Stimulated activated naive CD8-positive, alpha-beta T cell treated with anti-CD3 and anti-CD28 coated beads, Interleukin-15, Interleukin-2, amounts not matched to agents 100 U/mL and 50 U/mL, for 24 hours (primary cell): ENCODE results near the gene MX1.
A peak's percentile ranks its signal among the peaks of the same experiment; 100 is the strongest.
"Not testable (repeated sequence)": the region's sequence is repeated elsewhere in the genome, so short reads cannot be mapped to it uniquely, and the experiment has no call there.

Experiments used
- ATAC-seq: fragments of 150-1000 bp; cut with Tn5 transposase; one replicate; pipeline ENCODE4 v1.10.0; 2021
- DNase-seq: peaks from one replicate; pipeline ENCODE4 v3.0.0; 2021

MX1 gene

DNA sequence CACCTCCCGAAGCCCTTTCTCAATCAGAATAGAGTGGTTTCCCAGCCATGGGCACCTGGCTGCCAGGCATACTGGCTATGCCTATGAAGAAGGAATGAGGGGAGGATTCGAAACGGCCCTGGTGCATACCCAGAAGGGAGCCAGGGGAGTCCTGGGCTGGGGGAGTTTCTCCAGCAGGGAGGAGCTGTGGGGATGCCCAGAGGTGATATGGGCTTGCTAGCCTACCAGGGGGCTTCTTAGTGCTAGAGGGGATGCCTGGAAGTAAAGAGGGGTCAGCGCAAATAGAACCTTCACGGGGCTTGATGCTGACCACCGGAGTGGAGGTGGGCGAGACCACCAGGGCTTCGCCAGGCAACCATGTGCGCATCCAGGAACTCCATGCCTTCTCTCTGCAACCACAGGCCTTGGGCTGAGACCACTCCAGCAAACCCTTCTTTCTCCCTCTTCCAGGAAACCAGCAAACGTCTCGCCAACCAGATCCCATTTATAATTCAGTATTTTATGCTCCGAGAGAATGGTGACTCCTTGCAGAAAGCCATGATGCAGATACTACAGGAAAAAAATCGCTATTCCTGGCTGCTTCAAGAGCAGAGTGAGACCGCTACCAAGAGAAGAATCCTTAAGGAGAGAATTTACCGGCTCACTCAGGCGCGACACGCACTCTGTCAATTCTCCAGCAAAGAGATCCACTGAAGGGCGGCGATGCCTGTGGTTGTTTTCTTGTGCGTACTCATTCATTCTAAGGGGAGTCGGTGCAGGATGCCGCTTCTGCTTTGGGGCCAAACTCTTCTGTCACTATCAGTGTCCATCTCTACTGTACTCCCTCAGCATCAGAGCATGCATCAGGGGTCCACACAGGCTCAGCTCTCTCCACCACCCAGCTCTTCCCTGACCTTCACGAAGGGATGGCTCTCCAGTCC, 18.2 kb upstream of the MX1 start:
- no peak for ATAC-seq
- DNase-seq, result no peak

DNA sequence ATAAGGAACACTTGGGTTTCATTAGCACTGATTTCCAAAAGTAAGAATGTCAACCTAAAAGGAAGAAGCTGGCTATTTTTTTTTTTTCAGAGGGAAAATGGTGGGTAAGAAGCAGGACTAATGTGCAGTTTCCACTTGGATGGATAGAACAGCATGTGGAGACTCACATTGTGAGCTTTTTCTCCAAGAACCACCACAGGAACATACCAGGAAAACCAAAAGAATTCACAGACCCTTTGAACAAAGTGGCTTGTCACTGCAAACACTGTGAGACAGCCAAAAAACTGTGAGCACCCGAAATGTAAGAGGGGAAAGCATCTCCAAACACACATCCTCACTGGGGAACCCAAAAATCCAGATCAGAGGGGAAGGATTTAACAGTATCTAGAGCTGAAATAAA, 15.7 kb upstream of the MX1 start:
- ATAC-seq, result no peak
- DNase-seq, result no peak

DNA sequence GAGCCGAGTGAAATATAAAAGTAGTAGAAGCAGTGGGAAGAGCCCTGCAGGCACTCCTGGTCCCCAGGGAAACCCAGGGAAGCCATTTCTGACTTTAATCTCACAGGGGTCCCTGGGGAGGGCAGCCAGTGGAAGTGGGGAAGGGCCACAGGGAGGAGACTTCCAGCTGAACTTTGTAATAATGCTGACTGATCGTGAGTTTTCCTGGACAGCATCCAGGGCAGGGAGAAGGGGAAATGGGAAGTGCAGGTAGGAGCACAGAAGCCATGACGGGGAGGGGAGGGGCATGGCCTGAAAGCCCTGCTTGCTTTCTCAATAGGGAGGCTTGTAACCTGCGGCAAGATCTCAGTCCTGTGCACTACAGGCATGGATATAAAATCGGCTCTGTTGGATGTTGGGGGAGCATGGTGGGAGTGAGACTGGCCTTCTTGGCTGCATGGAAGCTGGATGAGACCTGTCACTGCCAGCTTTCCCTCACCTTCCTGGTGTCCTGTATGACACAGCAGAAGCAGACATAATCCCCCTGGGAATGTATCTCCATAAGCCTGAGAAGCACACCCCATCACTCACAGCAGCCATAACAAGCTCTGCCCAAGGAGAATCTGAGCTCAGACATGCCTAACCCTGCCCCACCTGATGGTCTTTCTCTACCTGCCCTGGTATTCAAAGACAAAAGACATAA, 15.1 kb upstream of the MX1 start:
- ATAC-seq, result no peak
- DNase-seq, result no peak

DNA sequence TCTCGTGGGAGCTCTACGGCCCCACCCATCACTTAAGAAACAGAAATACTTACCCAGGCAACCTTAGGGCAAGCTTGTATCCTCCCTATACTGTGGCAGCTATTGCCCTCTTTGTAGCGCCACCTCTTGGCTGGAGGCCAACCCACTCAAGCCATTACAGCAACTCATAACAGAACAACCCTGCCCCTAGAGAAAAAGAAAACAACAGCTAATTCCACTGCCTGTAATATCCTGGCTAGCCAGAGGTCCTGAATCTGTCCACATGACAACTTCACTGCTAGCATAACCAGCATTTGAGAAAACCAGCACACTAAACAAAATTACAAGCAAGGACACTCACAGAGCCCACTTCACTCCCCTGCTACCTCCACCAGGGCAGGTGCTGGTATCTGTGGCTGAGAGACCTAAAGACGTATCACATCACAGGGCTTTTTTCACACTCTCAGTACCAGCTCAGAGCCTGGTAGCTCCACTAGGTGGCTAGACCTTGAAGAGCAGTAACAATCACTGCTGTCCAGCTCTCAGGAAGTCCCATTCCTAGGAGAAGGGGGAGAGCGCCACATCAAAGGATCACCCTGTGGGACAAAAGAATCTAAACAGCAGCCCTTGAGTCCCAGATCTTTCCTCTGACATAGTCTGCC, 14.5 kb upstream of the MX1 start:
- ATAC-seq (no peak), DNase-seq (no peak)

DNA sequence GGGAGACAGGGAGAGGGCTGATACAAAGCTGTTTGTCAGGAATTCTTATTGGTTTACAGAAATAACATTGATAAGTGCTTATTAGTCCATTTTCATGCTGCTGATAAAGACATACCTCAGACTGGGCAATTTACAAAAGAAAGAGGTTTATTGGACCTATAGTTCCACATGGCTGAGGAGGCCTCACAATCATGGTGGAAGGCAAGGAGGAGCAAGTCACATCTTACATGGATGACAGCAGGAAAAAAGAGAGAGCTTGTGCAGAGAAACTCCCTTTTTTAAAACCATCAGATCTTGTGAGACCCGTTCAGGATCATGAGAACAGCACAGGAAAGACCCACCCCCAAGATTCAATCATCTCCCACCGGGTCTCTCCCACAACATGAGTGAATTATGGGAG, 8.5 kb upstream of the MX1 start:
- DNase-seq, ATAC-seq: not testable (repeated sequence)

DNA sequence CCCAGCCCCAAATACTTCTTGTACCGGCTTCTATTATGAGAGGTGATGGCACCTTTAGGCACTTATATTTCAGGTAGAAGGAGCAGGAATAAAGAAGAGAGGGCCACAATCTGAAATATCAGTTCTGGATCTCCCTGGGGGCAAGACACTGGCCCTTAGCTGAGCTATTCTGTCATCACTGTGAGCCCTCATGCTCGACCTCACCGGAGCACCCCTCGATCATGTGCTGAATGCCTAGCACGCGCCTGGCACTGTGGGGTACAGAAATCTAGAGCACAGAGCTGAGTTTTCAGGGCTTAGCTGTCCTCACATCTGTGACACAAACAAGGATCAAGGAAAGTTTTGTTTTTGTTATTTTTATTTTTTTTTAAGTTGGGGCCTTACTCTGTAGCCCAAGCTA, 7.6 kb upstream of the MX1 start:
- ATAC-seq (no peak), DNase-seq (no peak)

DNA sequence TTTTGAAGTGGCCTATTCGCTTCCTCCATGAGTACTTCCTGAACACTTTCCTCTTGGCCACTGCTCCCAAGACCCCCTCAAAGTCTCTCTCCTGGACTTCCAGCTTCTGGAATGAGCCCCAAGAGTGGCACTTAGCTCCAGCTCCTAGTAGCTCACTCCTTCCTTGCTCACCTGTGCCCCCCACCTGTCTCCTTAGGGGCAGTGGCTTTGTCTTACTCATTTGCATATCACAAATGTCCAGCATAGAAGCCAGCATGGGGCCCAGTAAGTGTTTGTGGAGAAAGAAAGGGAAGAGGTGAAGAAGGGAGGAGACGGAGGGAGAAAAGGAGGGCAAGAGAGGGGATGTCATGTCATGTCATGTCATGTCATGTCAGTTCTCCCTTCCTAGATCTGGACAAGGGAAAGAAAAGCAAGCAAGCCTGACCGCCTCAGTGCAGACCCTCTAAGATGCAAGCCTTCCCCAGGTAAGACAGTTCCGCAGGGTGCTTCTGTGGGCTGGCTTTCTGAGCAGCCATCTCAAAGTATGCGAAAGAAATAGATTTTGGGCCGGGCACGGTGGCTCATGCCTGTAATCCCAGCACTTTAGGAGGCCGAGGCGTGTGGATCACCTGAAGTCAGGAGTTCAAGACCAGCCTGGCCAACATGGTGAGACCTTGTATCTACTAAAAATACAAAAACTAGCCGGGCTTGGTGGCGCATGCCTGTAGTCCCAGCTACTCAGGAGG, 6.9 kb upstream of the MX1 start:
- no peak for DNase-seq
- ATAC-seq, result no peak

DNA sequence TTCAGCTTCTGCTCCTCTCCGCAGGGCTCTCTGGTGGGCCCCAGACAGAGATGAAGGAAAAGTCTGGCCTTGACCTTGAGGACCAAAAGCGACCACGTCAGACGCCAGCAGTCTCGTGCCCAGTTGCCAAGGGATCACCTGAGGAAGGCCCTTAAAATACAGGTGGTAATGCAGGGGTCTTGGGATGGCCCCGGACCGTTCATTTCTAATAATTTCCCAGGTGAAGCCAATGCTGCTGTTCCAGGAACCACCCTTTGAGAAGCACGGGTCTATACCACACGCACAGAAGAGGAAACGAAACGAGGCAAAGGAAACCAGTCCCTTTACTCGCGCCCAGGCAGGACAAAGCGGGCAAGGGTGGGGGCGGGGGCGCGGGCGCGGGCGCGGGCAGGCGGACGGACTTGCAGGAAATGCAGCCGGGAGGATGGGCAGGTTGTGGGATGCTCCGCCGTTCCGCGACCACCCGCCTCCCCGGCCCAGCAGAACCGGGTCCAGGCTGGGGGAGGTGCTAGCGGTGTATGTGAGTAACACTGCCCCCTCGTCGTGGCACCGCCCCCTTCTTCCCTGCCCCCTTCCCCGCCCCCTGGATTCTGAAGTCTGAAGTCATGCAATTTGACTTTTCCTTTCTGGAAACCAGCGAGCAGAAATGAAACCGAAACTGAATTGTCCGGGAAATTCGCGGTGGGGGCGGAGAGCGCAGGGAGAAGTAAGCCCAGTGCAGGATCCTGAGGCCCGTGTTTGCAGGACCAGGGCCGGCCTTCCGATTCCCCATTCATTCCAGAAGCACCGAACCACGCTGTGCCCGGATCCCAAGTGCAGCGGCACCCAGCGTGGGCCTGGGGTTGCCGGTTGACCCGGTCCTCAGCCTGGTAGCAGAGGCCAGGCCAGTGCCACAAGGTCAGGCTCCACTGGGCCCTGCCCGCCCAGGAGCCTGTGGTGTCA, 5.8 kb upstream of the MX1 start:
- ATAC-seq (peak; percentile 80), DNase-seq (peak; percentile 55)

DNA sequence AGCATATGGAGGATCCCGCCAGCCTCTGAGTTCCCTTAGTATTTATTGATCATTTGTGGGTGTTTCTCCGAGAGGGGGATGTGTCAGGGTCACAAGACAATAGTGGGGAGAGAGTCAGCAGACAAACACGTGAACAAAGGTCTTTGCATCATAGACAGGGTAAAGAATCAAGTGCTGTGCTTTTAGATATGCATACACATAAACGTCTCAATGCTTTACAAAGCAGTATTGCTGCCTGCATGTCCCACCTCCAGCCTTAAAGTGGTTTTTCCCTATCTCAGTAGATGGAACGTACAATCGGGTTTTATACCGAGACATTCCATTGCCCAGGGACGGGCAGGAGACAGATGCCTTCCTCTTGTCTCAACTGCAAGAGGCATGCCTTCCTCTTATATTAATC, 5.0 kb upstream of the MX1 start:
- DNase-seq, ATAC-seq: not testable (repeated sequence)

DNA sequence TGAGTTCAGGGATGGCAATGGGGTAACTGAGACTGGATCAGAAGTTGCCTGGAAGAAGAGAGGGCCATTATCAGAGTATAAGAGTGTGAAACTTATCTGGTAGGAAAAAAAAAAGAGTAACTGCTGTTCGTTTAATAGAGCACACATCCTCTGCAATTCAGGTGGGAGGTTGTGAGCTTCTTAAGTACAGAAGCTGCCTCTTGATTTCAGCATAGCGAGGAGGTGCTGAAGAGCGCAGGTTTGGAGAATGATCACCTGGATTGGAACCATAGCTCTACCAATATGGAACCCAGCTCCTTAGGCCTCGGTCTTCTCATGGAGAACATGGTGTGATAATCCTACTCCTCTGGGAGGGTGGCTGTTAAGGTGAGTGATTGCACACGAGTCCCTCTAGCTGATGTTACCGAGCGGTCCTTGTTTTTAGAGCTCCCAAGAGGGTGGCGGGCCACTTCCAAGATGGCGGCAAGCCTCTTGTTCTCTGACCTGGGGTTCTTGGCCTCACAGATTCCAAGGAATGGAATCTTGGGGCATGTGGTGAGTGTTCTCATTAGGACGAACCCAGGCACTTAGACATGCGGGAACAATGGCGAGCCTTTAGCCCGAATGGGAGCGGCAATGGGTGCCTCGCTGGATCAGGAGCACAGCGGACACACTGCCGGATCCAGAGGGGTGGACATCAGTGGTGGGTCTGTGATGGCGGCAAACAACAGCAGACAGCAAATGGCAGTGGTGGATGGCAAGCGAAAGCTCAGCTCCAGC, 3.3 kb upstream of the MX1 start:
- DNase-seq (no peak), ATAC-seq (no peak)

DNA sequence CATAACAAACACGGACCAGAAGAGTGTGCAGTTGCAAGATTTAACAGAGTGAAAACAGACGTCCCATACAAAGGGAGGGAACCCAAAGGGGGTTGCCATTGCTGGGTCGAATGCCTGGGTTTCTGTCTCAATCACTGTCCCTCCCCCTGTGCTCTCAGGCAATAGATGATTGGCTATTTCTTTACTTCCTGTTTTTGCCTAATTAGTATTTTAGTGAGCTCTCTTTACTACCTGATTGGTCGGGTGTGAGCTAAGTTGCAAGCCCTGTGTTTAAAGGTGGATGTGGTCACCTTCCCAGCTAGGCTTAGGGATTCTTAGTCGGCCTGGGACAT, 2.8 kb upstream of the MX1 start:
- not testable (repeated sequence) for DNase-seq, ATAC-seq

DNA sequence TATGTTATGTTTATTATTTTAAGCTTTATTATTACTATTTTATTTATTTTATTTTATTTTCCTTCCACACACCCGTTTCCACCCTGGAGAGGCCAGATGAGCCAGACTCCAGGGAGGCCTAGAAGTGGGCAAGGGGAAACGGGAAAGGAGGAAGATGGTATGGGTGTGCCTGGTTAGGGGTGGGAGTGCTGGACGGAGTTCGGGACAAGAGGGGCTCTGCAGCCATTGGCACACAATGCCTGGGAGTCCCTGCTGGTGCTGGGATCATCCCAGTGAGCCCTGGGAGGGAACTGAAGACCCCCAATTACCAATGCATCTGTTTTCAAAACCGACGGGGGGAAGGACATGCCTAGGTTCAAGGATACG, 468 bp upstream of the MX1 start:
- ATAC-seq (no peak), DNase-seq (no peak)

DNA sequence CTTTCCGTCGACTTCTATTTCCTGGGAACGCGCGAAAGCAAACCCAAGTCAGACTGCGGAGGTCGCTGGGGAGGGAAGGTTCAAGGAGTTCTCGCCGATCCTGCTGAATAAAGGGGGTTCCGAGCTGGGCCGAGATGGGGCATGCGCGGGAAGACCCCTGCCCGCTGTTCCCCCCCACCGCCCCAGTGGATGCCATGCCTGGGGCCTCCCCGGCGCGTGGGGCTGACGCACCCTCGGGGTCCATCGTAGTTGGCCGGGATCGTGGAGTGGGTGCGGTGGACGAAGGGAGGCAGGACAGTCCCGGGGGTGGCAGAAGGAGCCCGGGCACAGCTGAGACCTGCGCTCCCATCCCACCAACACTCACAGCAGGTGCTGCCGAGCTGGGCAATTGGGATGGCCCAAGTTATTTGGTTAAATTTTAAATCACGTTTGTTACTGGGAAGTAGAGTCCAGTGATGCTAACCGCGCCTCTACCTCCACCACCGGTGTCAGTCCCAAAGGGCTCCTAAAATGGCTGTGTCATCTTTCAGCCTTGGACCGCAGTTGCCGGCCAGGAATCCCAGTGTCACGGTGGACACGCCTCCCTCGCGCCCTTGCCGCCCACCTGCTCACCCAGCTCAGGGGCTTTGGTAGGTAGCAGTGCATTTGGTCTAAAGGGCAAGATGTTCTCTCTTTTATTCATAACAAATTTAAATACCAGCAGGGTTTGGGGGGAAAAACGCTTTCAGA, 801 bp downstream of the MX1 start:
- DNase-seq (peak; percentile 42), ATAC-seq (peak; percentile 12)

DNA sequence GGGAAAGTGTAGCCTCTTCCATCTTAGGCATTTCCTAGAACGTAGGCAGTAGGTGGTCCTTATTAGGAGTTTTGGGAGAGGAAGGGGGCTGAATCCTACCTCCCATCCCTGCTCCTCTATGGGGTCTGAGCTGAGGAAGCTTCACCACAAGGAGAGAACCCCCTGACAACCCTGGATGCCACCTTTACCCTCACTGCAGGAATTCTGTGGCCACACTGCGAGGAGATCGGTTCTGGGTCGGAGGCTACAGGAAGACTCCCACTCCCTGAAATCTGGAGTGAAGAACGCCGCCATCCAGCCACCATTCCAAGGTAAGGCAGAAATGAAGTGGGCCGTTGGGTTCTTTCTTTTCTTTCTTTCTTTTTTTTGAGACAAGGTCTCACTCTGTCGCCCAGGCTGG, 1.5 kb downstream of the MX1 start:
- DNase-seq (no peak), ATAC-seq (no peak)

DNA sequence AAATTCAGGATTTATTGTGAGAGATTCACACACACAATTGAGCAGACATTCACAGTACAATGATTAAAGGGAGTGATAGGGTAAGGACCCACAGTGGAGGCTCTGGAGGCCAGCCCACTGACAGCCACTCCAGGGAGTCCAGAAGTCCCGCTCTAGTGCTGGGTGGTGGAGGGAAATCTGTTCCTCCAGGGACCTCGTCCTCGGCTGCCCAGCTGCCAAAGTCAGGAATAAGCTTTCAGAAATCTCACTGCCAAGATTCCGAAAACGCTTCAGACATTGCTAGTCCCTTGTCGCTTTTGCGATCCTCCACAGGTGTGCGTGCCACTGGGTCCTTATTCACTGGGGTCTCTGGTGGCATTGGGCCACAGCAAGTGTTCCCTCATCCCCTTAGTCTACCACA, 2.3 kb downstream of the MX1 start:
- DNase-seq (no peak), ATAC-seq (no peak)

DNA sequence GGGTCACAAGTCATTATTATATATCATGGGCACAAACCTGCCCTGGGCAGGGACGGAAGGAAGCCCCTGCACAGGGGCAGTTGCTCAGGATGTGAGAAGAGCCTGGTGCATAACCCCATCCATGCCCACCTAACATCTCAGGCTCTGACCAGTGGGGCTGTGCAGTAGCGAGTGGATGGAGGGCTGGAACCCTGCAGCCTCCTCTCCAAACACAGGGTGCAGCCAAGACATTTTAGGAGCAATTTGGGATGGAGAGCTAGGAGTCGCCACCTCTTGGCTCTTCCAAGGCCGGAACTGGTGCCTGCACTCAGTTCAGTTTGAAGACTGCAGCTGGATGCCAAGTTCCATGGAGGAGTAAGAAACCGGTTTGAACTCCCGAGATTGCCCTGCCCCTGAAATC, 2.8 kb downstream of the MX1 start:
- ATAC-seq (no peak), DNase-seq (no peak)

DNA sequence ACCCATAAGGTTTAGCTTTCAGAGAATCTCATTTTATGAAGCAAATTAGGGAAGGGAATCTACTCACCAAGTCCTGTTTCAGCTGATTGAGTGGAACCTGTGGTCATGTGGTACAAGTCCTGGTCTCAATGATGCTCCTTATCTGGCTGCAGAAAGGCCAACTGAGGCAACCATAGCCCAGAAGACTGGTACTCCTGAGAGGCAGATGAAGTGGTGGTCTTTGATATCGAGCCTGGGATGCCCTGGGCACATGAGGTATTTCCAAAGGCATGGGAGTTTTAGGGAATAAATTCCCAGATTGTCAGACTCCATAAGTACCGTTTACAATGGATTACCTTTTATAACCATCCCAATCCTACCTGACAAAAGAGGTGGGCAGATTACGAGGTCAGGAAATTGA, 3.3 kb downstream of the MX1 start:
- DNase-seq, result no peak
- no peak for ATAC-seq

DNA sequence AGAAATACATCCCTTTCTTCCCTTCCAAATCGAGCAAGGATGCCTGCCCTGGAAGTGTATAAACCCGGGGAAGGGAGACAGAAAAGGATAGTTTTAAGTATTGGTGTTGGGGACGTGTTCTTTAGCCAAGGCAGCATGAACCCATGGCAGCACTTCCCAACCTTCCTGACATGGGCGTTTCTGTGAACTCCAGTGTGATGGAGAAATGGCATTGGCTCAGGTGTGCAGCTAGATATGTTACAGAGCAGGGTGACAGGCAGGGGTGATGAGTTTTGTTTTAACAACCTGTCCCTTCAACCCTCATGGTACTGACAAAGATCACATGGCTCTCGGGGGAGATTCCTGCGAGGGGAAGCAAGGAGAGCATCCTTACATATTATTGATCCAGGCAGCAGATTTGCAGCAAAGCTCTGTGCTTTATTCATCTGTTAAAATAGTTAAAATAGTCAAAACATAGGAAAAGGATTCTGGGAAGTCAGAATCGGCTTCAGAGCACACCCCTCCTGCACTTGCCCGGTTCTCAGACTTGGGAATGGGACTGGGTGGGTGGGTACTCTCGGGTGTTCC, 4.0 kb downstream of the MX1 start:
- ATAC-seq (no peak), DNase-seq (no peak)

DNA sequence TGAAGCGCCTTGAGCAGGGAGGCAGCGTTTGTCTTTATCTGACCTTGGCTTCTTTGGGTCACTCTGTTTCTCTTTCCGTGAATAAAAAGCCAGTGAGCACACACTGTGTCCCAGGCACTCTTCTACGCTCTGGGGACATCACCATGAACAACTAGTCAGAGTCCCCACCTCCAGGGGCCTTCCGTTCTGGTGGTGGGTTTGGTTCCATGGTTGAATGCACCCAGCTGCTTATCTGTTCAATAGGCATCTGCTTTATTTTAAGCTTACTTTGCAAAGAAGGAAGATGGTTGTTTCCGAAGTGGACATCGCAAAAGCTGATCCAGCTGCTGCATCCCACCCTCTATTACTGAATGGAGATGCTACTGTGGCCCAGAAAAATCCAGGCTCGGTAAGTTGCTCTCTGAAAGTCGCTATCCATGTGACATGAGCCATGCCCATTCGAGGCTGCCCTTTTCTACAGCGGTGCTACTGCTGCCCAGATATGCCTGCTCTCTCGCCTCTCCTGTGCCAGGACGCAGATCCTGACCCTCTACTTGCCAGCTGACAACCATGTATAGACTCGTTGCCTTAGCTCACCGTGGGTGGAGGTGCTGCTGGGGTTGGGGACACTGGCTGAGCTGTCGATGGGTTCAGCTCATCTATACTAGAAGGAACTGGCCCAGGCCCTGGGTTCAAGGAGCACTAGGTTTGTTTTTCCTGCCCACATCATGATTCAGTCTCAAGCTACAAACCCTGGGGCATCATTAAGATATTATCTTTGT, 5.9 kb downstream of the MX1 start:
- ATAC-seq (no peak), DNase-seq (no peak)
